Measurements from ENCODE around the gene RYR2.

- TF ChIP-seq CTCF (IDR thresholded peaks at IDR 0.05): no peak
- TF ChIP-seq POLR2A (IDR thresholded peaks at IDR 0.05): no peak
These were observed 261.9 kb downstream of the RYR2 start for GRCh38 chr1:237303929-237304328.

Measured in tibial nerve (tissue), 3 donors.